Iris pigment epithelial cell (primary cell): ENCODE results near the gene CLN3.
"Not testable (repeated sequence)": the region's sequence is repeated elsewhere in the genome, so short reads cannot be mapped to it uniquely, and the experiment has no call there.

Experiments used
- DNase-seq: peaks from one replicate; pipeline ENCODE4 v3.0.0-alpha.2; 2011; ENCODE audit warnings: low read depth

Gene CLN3

GRCh38 chr16:28494121-28494851 is 2.4 kb upstream of the CLN3 start, which contains the start of gene APOBR:
TSS of gene APOBR (plus strand) at chr16:28494643. CDS start at chr16:28494682, 39 bp downstream.
- DNase-seq: no peak

DNA sequence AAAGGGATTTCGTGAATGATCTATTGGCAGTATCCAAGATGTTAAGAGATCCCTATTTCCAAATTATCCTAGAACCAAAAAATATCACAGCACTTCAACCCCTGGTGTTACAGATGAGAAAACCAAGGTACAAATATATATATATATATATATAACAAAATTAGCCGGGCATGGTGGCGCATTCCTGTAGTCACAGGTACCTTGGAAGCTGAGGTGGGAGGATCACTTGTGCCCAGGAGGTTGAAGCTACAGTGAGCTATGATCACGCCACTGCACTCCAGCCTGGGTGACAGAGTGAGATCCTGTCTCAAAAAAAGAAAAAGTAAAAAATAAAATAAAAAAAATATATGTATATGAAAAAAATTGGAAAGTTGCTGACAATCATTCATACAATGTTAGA is 637 bp upstream of the CLN3 start:
- no peak for DNase-seq

DNA sequence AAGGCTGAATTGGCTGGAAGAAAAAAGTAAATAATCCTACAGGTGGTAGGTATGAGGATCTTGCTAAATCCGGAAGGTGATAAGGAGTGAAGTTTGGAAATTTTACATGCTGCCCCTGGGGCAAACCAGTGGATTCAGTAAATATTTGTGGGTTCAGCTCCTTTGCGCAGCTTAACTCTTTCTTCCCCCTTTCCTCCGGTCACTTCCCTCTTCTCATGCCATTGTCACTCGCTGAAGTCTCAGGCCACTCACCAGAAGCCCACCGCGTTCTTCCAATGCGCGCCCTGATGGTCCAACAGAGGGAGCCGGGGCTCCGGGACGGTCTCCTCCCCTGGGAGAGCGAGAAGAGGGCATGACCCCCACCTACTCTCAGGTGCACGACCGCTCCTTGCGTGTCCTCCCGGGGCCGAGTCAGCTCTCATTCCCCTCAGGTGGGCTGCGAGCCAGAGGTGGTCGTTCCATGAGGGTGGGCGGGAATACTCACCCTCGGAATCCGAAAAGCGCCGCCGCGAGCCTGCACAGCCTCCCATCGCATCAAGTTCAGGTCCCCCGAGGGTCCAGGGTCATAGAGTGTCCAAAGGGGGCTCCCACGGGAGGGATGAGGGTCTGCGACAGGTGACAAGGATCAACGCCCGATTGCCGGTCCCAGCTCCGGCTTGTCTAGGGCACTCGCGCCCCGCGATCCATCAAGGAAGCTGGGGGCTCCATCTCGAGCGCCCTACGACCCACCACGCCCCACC is 474 bp downstream of the CLN3 start:
- no peak for DNase-seq

GRCh38 chr16:28486266-28486665 is 5.6 kb downstream of the CLN3 start:
- no peak for DNase-seq

DNA sequence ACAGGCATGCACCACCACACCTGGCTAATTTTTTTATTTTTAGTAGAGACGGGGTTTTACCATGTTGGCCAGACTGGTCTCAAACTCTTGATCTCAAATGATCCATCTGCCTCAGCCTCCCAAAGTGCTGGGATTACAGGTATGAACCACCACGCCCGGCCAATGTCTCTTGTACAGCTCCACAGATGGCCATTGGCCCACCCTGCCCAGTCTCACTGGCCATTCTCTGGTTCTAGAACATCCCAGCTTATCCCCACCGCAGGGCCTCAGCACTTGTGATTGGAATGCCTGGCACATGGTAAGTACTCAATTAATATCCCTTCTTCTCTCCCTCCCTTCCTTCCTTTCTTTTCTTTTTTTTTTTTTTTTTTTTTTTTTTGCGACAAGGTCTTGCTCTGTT is 8.5 kb downstream of the CLN3 start:
- DNase-seq: not testable (repeated sequence)

DNA sequence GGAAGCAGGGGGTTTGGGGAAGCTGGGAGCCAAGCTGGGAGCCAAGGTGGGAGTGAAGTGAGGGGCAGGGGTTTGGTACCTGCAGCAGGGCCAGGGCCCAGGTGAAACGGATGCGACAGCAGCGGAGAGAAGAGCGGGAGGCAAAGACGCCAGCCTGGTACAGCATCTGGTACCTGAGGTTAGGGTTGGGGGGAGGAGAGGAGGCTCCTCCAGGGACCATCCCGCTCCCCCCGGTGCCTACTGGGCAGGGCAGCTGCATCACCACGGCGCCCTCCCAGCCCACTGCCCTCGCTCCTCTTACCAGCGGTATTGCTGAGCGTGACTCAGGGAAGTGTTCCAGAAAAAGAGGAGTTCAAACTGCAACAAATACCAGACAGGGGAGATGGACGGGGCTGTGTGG is 9.8 kb downstream of the CLN3 start:
- DNase-seq: no peak

GRCh38 chr16:28478506-28479180 is 13.2 kb downstream of the CLN3 start:
- no peak for DNase-seq

DNA sequence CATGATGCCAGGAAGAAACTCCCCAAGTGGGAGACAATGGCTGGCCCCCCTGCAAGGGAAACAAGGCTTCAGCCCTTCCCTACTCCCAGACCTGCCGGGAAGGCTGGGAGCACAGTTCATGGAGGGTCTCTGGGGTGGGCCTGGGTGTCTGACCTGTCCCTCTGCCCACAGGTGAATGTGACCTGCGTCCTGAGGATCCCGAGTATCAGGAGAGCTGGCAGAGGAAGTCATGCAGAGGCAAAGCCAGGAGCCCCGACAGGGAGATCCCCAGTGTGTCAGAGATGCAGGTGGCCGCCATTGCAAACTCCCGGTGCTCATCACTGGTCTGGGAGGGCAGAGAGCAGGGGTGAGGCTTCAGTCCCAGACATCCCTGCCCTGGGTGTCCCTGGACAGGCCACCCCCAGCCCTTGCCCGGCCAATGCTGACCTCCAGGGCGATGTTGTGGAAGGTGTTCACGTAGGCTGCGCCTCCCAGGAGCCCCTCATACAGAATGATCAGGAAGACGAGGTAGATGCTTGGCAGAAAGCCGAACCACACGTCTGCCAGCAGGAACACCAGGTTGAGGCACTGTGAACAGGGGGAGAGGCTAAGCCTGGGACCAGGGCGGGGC is 14.5 kb downstream of the CLN3 start:
- no peak for DNase-seq

- DNase-seq: no peak
Measured at GRCh38 chr16:28475221-28475620, 16.7 kb downstream of the CLN3 start.

GRCh38 chr16:28473714-28474265 is 18.1 kb downstream of the CLN3 start:
- DNase-seq: no peak

- DNase-seq: not testable (repeated sequence)
Measured at GRCh38 chr16:28447081-28447480, 44.8 kb downstream of the CLN3 start.

GRCh38 chr16:28446388-28446787 is 45.5 kb downstream of the CLN3 start:
- not testable (repeated sequence) for DNase-seq

GRCh38 chr16:28443943-28444342 is 47.9 kb downstream of the CLN3 start:
- not testable (repeated sequence) for DNase-seq

- DNase-seq: not testable (repeated sequence)
Measured at GRCh38 chr16:28438899-28439298, 53.0 kb downstream of the CLN3 start.

GRCh38 chr16:28435340-28435739 is 56.5 kb downstream of the CLN3 start:
- not testable (repeated sequence) for DNase-seq
